ENCODE measurements around the gene STXBP2. TPM values are rescaled to one million over a fixed set of nuclear protein-coding genes. Genes with fewer than 3 reads are reported as not detected.

The STXBP2 gene
- total and polyA plus RNA-seq, 9 of the 15 experiments (the other 6 are each of a cell fraction or from before 2014, with no cell fraction given) = 2.5 to 163 (median 71.3) TPM

DNA sequence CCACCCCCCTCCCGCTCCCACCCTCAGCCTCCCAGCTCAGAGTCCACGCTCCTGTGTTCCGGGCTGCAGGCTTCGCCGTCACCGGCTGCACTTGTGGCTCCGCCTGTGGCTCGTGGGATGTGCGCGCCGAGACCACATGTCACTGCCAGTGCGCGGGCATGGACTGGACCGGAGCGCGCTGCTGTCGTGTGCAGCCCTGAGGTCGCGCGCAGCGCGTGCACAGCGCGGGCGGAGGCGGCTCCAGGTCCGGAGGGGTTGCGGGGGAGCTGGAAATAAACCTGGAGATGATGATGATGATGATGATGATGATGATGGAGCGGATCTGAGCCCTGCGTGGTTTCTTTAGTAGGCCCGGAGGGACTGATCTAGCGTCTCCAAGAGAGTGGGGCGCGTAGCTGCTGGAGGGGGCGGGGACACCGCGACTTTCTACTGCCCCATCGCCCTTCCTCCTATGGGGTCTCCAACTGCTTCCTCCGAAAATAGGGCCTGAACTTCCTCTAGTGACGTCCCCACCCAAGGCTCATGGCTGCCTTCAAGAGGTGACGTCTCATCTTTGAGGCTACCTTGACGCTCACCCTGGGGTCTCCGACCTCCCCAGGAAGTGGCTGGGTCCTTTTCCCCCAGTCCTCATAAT is 33.4 kb downstream of the STXBP2 start:
- H3K9ac ChIP-seq (ENCODE audit: insufficient read depth in 1 of 2, low read depth in 2 of 2, low read length in 2 of 2) = peak overlapping the region in 1 of 2 experiments; percentile 13; a peak in 1 of 4 replicates
- TF ChIP-seq NRF1 (conservative IDR thresholded peaks at IDR 0.05 in 1 of 2, IDR thresholded peaks at IDR 0.05 in 1 of 2) (peak; percentile 30 to 45; a peak in 2 of 4 replicates), ZNF224 (CRISPR knock-in tag; IDR thresholded peaks at IDR 0.05) (no peak), ZNF184 (CRISPR knock-in tag; IDR thresholded peaks at IDR 0.05) (no peak), SRSF9 (IDR thresholded peaks at IDR 0.05; ENCODE audit: borderline replicate concordance, low read depth, low read length) (no peak), NKRF (IDR thresholded peaks at IDR 0.05; ENCODE audit: borderline replicate concordance) (no peak), CREB1 (IDR thresholded peaks at IDR 0.05) (no peak), CREB1 (CRISPR knock-in tag; IDR thresholded peaks at IDR 0.05) (0 out of 2 replicates have a peak, but pooled peaks have one; percentile 41), ZNF609 (CRISPR knock-in tag; IDR thresholded peaks at IDR 0.05; ENCODE audit: borderline replicate concordance) (no peak), CREM (IDR thresholded peaks at IDR 0.05; ENCODE audit: low read depth) (0 out of 2 replicates have a peak, but pooled peaks have one; percentile 22)
- TF ChIP-seq, protein P1, sequence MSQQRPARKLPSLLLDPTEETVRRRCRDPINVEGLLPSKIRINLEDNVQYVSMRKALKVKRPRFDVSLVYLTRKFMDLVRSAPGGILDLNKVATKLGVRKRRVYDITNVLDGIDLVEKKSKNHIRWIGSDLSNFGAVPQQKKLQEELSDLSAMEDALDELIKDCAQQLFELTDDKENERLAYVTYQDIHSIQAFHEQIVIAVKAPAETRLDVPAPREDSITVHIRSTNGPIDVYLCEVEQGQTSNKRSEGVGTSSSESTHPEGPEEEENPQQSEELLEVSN (IDR thresholded peaks at IDR 0.05; ENCODE audit: borderline replicate concordance in 1 of 2, extremely low read depth in 1 of 2, insufficient read depth in 1 of 2, insufficient read length in 1 of 2, low read depth in 1 of 2, low read length in 1 of 2, poor library complexity in 1 of 2, severe bottlenecking in 1 of 2) = peak in 1 of 2 experiments; percentile 27
- TF ChIP-seq, protein P2, sequence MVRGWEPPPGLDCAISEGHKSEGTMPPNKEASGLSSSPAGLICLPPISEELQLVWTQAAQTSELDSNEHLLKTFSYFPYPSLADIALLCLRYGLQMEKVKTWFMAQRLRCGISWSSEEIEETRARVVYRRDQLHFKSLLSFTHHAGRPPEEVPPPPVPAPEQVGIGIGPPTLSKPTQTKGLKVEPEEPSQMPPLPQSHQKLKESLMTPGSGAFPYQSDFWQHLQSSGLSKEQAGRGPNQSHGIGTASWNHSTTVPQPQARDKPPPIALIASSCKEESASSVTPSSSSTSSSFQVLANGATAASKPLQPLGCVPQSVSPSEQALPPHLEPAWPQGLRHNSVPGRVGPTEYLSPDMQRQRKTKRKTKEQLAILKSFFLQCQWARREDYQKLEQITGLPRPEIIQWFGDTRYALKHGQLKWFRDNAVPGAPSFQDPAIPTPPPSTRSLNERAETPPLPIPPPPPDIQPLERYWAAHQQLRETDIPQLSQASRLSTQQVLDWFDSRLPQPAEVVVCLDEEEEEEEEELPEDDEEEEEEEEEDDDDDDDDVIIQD (CRISPR knock-in tag; IDR thresholded peaks at IDR 0.05) = no peak

More for the DNA sequence above, 33.4 kb downstream of the STXBP2 start:
- H3K9me1 ChIP-seq (ENCODE audit: control insufficient read depth, insufficient read depth, low read length) = no peaks in the 10 kb centered on the region
- intact Hi-C loops (cut with micrococcal nuclease) = no loop called here
- in situ Hi-C loops (cut with MboI) = no loop called here
- no peak overlapping the region for H3K4me3 ChIP-seq
- 4% methylated on average over 41 of the region's 43 CpGs for WGBS (ENCODE audit: insufficient coverage, low coverage, missing lambda C conversion rate)
- POLR2A ChIA-PET = no interaction called here
- peaks cover 0 to 10% of the 10 kb centered on the region in 2 experiments; a peak in 2 of 5 replicates for H3K4me1 ChIP-seq (replicated peaks in 1 of 2; ENCODE audit: control insufficient read depth in 2 of 2, insufficient read depth in 2 of 2, low read length in 2 of 2)
- no peaks in the 10 kb centered on the region for H4K20me1 ChIP-seq (replicated peaks; ENCODE audit: control insufficient read depth, insufficient read depth, low read length)
- H3K4me2 ChIP-seq (ENCODE audit: insufficient read depth, low read length) = no peak overlapping the region; the same call in 1 of the 2 replicates
- ATAC-seq (peak; percentile 32; the same call in 1 of the 3 replicates), DNase-seq (ENCODE audit: extremely low read depth in 1 of 4, low spot score in 3 of 4) (peak in 2 of 4 experiments; percentile 51), FAIRE-seq (no peak)
- no TSS peak for BruUV-seq (replicated peaks)
- peaks cover 5% of the 10 kb centered on the region; the same call in 1 of the 2 replicates for H3K9me3 ChIP-seq (replicated peaks; ENCODE audit: control insufficient read depth, insufficient read depth, low read depth, low read length)
- CTCF ChIA-PET (ENCODE audit: low intra/inter-chr PET ratio) = no interaction called here
- no peak overlapping the region for H3K27ac ChIP-seq (ENCODE audit: extremely low read depth, low read depth, low read length)
- H3K79me2 ChIP-seq (ENCODE audit: control insufficient read depth, insufficient read depth, low read length) = no peaks in the 10 kb centered on the region
- peaks cover 21 to 39% of the 10 kb centered on the region in 2 experiments; a peak in 4 of 5 replicates for H3K27me3 ChIP-seq (ENCODE audit: control insufficient read depth in 2 of 2, insufficient read depth in 2 of 2, low read length in 2 of 2)
- H2AFZ ChIP-seq (ENCODE audit: low read depth, low read length) = no peak overlapping the region
- no peaks in the 10 kb centered on the region for H3K36me3 ChIP-seq (ENCODE audit: control insufficient read depth, insufficient read depth, low read length)
